Stomach (tissue), 9 donors: ENCODE measurements around the gene SLAMF6. TPM values are rescaled to one million over a fixed set of nuclear protein-coding genes. Genes with fewer than 3 reads are reported as not detected.

Source experiments
- DNase-seq, 2 donors: peaks; one replicate each; pipeline versions ENCODE4 v3.0.0 to v3.0.0-alpha.2; 2013 to 2019
- H3K27ac ChIP-seq, 5 donors: fragments of 200-600 bp in 4 of 5; sonication (generic) in 4 of 5; one replicate each; pipeline ENCODE4 v1.5.1; 2013 to 2019; ENCODE audit warnings: mild to moderate bottlenecking in 1 of 5, moderate library complexity in 1 of 5
- H3K27me3 ChIP-seq, 3 donors: fragments of 200-600 bp; sonication (generic); one replicate each; pipeline ENCODE4 v1.5.1; 2017 to 2019; ENCODE audit warnings: mixed run types in 1 of 3
- H3K36me3 ChIP-seq, 4 donors: fragments of 200-600 bp; sonication (generic); 1 replicate in 3 of 4; 2 replicates in 1 of 4; pipeline ENCODE4 v1.5.1; 2016 to 2019
- H3K4me1 ChIP-seq, 4 donors: fragments of 200-600 bp; sonication (generic); one replicate each; pipeline ENCODE4 v1.5.1; 2016 to 2019
- H3K4me3 ChIP-seq, 4 donors: fragments of 200-600 bp; sonication (generic) in 3 of 4; one replicate each; pipeline ENCODE4 v1.5.1; 2016 to 2019; ENCODE audit warnings: mild to moderate bottlenecking in 1 of 4
- H3K9me3 ChIP-seq, 4 donors: fragments of 200-600 bp; sonication (generic); one replicate each; pipeline ENCODE4 v1.5.1; 2016 to 2019
- EP300 ChIP-seq: sonication (generic); formaldehyde crosslinking; IDR thresholded peaks from one replicate; pipeline ENCODE4 v1.6.1; 2017; ENCODE audit warnings: antibody characterized with exemption
- POLR2A ChIP-seq, 4 donors: fragments of 450-650 bp; IDR thresholded peaks; one replicate each; pipeline ENCODE4 v1.6.1; 2016; ENCODE audit warnings: antibody characterized with exemption in 4 of 4, control low read depth in 2 of 4, mild to moderate bottlenecking in 1 of 4, moderate library complexity in 1 of 4
- POLR2AphosphoS5 ChIP-seq, 3 donors: sonication (generic); formaldehyde crosslinking; IDR thresholded peaks; one replicate each; pipeline ENCODE4 v1.6.1; 2016; ENCODE audit warnings: antibody characterized with exemption in 3 of 3
- whole genome bisulfite sequencing, 5 donors: extraction: QIAGEN DNeasy Blood & Tissue Kit in 3 of 5; methylation state at CpG; one replicate each; pipeline versions ENCODE4 v1.1.5 to v1.1.7; 2013 to 2018; 5-methylcytosine and 5-hydroxymethylcytosine counted together
- intact Hi-C: fragments of 100-400 bp; cut with DNase I; formaldehyde crosslinking; loops from one replicate; pipeline ENCODE4 v1.15.1; 2023; ENCODE audit warnings: low total_unique reads
- polyA plus RNA-seq, 3 donors: library from polyadenylated mRNA; stranded (reverse); fragments of 200-250 nt; gene quantifications; one replicate each; pipeline ENCODE4 v1.2.3, GENCODE V29; 2013
- total RNA-seq, 5 donors: library from RNA; depleted of rRNA; stranded (reverse); fragments of >200 nt; gene quantifications; one replicate each; pipeline versions ENCODE4 v1.1.0 to v1.2.3, GENCODE V29; 2014 to 2016
- TF ChIP-seq, protein P1 (sequence below), 7 experiments: fragments of 450-650 bp in 4 of 7; fragments of 200-600 bp in 3 of 7; sonication (generic) in 3 of 7; IDR thresholded peaks; one replicate each; pipeline ENCODE4 v1.5.1; 2016 to 2019; ENCODE audit warnings: antibody characterized with exemption in 7 of 7, control low read depth in 2 of 7, mild to moderate bottlenecking in 1 of 7
- donor health status: healthy with polysubstance abuse.
- donor health status: Bipolar disorder and iron deficiency.
- donor health status: healthy.

Gene SLAMF6
- total and polyA plus RNA-seq, 8 donors = 0.19 to 18.1 (median 1.1) TPM; not detected in 1

DNA sequence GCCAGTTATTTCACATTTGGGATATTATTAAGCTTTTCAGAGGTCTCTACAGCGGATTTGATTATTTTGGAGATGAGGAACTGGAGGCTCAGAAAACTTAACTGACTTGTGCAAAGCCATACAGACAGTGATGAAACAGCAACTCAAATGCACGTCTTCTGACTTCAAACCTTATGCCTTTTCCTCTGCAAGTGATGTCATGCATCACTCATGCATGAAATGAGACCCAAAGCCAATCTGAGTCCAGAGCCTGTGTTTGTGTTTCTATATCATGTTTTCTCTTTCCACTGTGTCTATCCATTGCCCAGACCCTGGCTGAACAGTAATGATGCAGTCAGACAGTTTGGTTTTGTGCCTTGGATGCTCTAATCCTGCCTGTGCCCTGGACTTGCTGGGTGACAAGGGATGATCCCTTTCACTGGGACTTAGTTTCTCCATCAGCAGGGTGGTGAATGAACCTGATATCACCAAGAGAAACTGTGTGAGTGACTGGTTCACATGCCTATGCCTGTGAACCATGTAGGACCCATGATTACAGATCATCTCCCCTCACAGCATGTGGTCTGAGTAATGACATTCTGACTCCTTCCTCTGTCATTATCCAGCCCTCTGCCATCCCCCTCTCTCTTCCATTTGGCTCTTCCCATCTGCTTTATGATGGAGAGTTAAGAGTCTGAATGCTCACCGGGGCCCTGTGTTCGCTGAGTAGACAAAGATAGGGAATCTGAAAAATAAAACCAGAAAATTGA, 33.4 kb downstream of the SLAMF6 start:
- H3K4me1 ChIP-seq = no peaks in the 10 kb centered on the region
- peaks cover 0 to 2% (median 0%) of the 10 kb centered on the region in 4 donors for H3K9me3 ChIP-seq
- H3K4me3 ChIP-seq = no peak overlapping the region
- no peaks in the 10 kb centered on the region for H3K36me3 ChIP-seq
- TF ChIP-seq POLR2AphosphoS5 (IDR thresholded peaks at IDR 0.05) = no peak
- TF ChIP-seq, protein P1, sequence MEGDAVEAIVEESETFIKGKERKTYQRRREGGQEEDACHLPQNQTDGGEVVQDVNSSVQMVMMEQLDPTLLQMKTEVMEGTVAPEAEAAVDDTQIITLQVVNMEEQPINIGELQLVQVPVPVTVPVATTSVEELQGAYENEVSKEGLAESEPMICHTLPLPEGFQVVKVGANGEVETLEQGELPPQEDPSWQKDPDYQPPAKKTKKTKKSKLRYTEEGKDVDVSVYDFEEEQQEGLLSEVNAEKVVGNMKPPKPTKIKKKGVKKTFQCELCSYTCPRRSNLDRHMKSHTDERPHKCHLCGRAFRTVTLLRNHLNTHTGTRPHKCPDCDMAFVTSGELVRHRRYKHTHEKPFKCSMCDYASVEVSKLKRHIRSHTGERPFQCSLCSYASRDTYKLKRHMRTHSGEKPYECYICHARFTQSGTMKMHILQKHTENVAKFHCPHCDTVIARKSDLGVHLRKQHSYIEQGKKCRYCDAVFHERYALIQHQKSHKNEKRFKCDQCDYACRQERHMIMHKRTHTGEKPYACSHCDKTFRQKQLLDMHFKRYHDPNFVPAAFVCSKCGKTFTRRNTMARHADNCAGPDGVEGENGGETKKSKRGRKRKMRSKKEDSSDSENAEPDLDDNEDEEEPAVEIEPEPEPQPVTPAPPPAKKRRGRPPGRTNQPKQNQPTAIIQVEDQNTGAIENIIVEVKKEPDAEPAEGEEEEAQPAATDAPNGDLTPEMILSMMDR (IDR thresholded peaks at IDR 0.05) = no peak
- no peak for TF ChIP-seq EP300
- no peak for TF ChIP-seq POLR2A (IDR thresholded peaks at IDR 0.05)
- no peak overlapping the region for H3K27ac ChIP-seq
- DNase-seq = no peak
- WGBS, 5 donors = 85 to 92% (median 87%) methylated on average over 4 of the region's 4 CpGs
- no peaks in the 10 kb centered on the region for H3K27me3 ChIP-seq
- intact Hi-C loops = no loop called here

DNA sequence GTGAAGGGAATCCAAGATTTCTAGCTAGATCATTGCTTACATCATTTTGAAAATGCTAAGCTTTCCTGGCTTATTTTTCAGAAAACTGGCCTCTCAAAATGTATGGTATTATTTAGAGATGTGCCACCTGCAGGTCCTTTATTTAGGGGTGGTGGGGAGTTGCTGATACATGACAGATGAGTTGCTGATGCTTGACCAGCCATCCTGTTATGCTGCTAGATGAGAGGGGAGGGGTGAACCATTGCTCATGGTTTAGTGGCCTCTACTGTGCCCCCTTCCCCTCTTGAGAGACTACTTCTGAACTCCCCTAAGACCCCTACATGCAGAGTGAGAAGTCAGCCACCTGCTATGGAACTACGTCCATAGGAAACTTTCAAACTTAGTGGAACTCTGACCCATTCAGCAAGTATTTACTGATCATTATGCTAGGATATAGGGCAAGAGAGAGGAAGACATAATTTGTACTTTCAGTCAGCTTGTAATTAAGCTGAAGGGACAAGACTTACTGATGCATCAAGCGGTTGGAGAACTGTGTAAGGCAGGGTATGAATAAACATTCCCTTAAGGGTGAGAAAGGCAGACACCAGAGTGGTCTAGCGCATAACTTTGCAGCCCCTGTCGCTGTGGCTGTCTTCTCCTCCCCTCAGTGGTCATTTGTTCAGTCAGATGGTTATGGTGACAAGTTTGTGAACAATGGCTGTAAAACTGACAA, 34.6 kb downstream of the SLAMF6 start:
- Histone ChIP-seq H3K4me3 (no peak overlapping the region), H3K27ac (no peak overlapping the region), H3K9me3 (no peaks in the 10 kb centered on the region), H3K27me3 (no peaks in the 10 kb centered on the region), H3K36me3 (no peaks in the 10 kb centered on the region), H3K4me1 (no peaks in the 10 kb centered on the region)
- intact Hi-C loops = no loop called here
- no peak for TF ChIP-seq POLR2A (IDR thresholded peaks at IDR 0.05)
- TF ChIP-seq EP300 = no peak
- TF ChIP-seq, protein P1 (IDR thresholded peaks at IDR 0.05) = no peak
- no peak for TF ChIP-seq POLR2AphosphoS5 (IDR thresholded peaks at IDR 0.05)
- 74 to 94% (median 93%) methylated on average over 4 of the region's 4 CpGs for WGBS, 5 donors
- DNase-seq = no peak

DNA sequence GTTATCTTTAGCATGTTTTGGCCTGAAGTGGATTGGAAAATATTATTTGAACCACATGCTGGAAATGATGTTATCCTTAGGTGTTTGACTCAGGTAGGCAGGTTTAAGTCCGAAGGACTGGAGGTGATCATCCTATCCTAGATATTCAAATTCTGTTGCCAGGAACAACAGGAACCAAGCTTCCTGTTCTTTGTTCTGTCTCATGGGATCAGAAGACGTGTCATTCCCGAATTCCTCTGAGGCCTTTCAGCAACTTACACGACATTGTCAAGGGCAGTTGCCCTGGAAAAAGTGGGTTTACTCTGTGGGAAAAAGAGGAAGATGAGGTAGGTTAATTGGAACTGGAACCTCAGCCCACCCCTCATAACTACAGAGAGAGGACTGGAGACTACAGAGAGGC, 36.6 kb downstream of the SLAMF6 start:
- H3K9me3 ChIP-seq = no peaks in the 10 kb centered on the region
- H3K4me3 ChIP-seq = no peak overlapping the region
- no peaks in the 10 kb centered on the region for H3K36me3 ChIP-seq
- no peaks in the 10 kb centered on the region for H3K4me1 ChIP-seq
- intact Hi-C loops = no loop called here
- WGBS, 5 donors = 67 to 83% (median 75%) methylated on average over 4 of the region's 4 CpGs
- TF ChIP-seq, protein P1 (IDR thresholded peaks at IDR 0.05) = no peak
- no peak for TF ChIP-seq POLR2AphosphoS5 (IDR thresholded peaks at IDR 0.05)
- no peak for TF ChIP-seq EP300
- no peak for TF ChIP-seq POLR2A (IDR thresholded peaks at IDR 0.05)
- H3K27me3 ChIP-seq = no peaks in the 10 kb centered on the region
- H3K27ac ChIP-seq = no peak overlapping the region
- no peak for DNase-seq

DNA sequence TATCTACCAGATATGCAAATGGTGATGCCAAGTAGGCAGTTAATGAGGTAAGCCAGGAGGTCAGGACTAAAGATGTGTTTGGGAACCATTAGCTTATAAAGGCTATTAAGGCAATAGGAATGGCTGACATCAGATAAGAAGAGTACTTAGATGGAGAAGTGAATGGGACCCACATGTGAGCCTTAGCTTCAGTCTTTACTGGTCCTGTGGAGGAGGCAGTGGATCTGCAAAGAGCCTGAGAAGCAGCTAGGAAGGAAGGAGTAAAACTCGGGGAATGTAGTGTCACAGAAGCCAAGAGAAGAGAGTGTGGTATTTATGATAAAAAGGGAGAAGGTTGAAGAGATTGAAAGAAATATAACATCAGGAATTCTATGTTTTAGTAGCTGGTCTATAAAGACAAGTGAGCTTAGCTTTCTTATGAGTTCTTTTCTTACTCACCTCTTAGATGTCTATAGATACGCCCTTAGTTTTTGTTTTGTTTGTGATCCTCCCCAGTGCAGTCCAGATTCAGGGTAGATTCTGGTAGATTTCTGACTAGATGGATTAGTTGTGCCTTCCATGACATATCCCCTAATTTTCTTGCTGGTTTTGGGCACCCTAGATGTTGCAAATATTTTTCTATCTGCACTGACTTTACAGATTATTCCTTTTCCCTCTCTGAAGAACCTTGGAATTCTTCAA, 39.4 kb downstream of the SLAMF6 start:
- Histone ChIP-seq H3K27ac (no peak overlapping the region), H3K4me1 (no peaks in the 10 kb centered on the region), H3K9me3 (peaks cover 0 to 10% (median 0%) of the 10 kb centered on the region in 4 donors), H3K36me3 (no peaks in the 10 kb centered on the region), H3K4me3 (no peak overlapping the region), H3K27me3 (no peaks in the 10 kb centered on the region)
- WGBS, 5 donors = 80 to 90% (median 89%) methylated on average over 2 of the region's 2 CpGs
- TF ChIP-seq POLR2A (IDR thresholded peaks at IDR 0.05) = no peak
- TF ChIP-seq POLR2AphosphoS5 (IDR thresholded peaks at IDR 0.05) = no peak
- no peak for TF ChIP-seq EP300
- TF ChIP-seq, protein P1 (IDR thresholded peaks at IDR 0.05) = no peak
- DNase-seq = no peak
- intact Hi-C loops = no loop called here
